AG04450 (cell line): Measurements from ENCODE around the gene DPM2. TPM values are rescaled to one million over a fixed set of nuclear protein-coding genes. Genes with fewer than 3 reads are reported as not detected.

Experiments
- CTCF ChIA-PET: fragments of 300-600, 350-600 bp; formaldehyde crosslinking; extraction: SDS; loops from one replicate; lab custom pipeline; 2022; ENCODE audit warnings: antibody characterized with exemption, inconsistent platforms; lab: Charles Lee
- POLR2A ChIA-PET: fragments of 350-600 bp; formaldehyde crosslinking; extraction: SDS; loops from one replicate; lab custom pipeline; 2021; ENCODE audit warnings: antibody characterized with exemption, inconsistent platforms; lab: Yijun Ruan, JAX
- DNase-seq: peaks from one replicate; pipeline ENCODE4 v3.0.0-alpha.2; 2011; ENCODE audit warnings: low read depth, low spot score
- H3K27ac ChIP-seq: one replicate; pipeline ENCODE4 v1.5.1; 2012; ENCODE audit warnings: low read depth, low read length, control low read depth
- H3K27me3 ChIP-seq: one replicate; pipeline ENCODE4 v1.6.0; 2012; ENCODE audit warnings: low read length; ENCODE audit not compliant: control insufficient read depth, insufficient read depth
- H3K4me3 ChIP-seq: 2 replicates; pipeline ENCODE4 v1.5.1; 2011; ENCODE audit warnings: mild to moderate bottlenecking, low read depth, low read length, control low read depth
- H3K9me3 ChIP-seq: 2 replicates; pipeline ENCODE4 v1.5.1; 2012; ENCODE audit warnings: low read length; ENCODE audit not compliant: control insufficient read depth, insufficient read depth
- polyA plus RNA-seq: library from polyadenylated mRNA; depleted of rRNA; stranded (reverse); fragments of >200 nt; gene quantifications from 2 replicates; pipeline ENCODE4 v1.2.3, GENCODE V29; 2011
- TF ChIP-seq, protein P1 (sequence below): IDR thresholded peaks from 2 replicates; pipeline ENCODE4 v1.5.1; 2011; ENCODE audit warnings: low read depth, low read length, control low read depth, inconsistent platforms

Gene DPM2
- polyA plus RNA-seq, 1 experiment, result 25.3 TPM

DNA sequence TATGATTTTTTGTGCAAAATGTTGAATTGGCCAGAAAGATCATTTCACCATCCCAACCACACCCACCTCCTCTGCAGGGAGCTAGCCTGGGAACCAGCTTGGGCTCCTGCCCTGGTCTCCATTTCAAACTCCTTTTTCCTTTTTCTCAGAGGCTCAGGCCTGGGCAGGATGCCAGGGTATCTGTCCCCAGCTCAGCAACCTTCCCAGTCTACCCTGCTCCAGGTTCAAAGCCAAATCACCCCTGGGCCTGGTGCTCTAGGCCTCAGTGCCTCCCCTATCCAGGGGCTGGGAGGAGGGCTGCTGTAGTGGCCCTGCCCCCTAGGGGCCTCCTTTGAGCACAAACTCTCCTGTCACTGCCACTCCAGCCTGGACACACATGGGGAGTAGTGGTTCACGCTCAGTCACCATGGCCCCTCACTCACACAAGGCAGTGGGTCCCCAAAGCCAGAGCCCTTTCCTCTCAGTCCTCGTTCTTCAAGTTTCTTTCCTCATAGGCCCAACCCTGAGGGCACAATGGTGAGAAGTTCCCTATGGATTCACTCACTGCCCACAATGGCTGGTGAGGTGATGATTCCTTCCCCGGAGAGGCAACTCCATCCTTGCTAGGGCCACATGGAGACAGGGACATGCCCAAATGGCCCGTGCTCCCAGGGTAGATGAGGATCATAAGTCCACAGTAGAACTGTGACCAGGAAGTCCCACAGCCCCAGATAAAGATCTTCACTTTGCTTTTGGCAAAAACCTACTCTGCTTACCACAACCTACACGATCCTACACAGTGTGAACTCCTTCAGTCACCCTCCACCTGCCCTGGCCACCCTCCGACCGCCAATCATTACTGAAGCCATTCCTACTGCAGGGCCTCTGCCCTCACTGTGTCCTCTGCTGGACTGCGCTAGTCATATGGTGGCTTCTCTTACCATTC is 19.2 kb downstream of the DPM2 start:
- DNase-seq, result no peak
- ChIA-PET CTCF (interaction anchor here (0.6 to 5.0 kb wide), 3 partner anchors 21 to 183 kb away, joined by 5 to 46 read pairs (median 6); partner anchors contain the start of gene TOR2A), POLR2A (interaction anchor here (0.7 to 1.1 kb wide), 2 partner anchors 20 kb away, joined by 4 to 5 read pairs; no protein-coding TSS in a partner anchor)
- TF ChIP-seq, protein P1, sequence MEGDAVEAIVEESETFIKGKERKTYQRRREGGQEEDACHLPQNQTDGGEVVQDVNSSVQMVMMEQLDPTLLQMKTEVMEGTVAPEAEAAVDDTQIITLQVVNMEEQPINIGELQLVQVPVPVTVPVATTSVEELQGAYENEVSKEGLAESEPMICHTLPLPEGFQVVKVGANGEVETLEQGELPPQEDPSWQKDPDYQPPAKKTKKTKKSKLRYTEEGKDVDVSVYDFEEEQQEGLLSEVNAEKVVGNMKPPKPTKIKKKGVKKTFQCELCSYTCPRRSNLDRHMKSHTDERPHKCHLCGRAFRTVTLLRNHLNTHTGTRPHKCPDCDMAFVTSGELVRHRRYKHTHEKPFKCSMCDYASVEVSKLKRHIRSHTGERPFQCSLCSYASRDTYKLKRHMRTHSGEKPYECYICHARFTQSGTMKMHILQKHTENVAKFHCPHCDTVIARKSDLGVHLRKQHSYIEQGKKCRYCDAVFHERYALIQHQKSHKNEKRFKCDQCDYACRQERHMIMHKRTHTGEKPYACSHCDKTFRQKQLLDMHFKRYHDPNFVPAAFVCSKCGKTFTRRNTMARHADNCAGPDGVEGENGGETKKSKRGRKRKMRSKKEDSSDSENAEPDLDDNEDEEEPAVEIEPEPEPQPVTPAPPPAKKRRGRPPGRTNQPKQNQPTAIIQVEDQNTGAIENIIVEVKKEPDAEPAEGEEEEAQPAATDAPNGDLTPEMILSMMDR, result no peak
- Histone ChIP-seq H3K27me3 (no peaks in the 10 kb centered on the region), H3K4me3 (no peak overlapping the region), H3K27ac (peak overlapping the region; percentile 87), H3K9me3 (no peaks in the 10 kb centered on the region; the same call in 1 of the 2 replicates)

DNA sequence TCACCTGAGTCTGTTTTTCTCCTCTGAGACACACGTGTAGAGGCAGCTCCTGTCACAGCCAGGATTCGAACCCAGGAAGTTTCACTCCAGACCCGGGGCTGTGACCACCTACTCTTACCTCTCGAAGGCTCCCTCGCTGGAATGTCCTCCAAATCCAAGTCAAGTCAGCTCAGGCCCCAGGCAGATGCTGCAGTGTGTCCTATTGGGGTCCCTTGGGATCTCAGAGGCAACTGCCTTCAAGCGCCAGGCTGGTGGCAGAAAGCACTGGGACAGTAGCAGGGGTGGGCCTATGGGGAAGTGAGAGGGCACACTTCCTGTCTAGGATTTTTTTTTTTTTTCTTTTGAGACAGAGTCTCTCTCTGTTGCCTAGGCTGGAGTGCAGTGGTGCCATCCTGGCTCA is 20.1 kb downstream of the DPM2 start:
- Histone ChIP-seq H3K4me3 (no peak overlapping the region), H3K27ac (no peak overlapping the region), H3K27me3 (no peaks in the 10 kb centered on the region), H3K9me3 (no peaks in the 10 kb centered on the region; the same call in 1 of the 2 replicates)
- TF ChIP-seq, protein P1, result no peak
- DNase-seq, result no peak
- POLR2A ChIA-PET, result interaction anchor here (0.6 to 1.8 kb wide), 3 partner anchors 18 to 33 kb away, joined by 3 to 18 read pairs (median 5); partner anchors contain the start of gene ST6GALNAC6
- CTCF ChIA-PET, result no interaction called here

DNA sequence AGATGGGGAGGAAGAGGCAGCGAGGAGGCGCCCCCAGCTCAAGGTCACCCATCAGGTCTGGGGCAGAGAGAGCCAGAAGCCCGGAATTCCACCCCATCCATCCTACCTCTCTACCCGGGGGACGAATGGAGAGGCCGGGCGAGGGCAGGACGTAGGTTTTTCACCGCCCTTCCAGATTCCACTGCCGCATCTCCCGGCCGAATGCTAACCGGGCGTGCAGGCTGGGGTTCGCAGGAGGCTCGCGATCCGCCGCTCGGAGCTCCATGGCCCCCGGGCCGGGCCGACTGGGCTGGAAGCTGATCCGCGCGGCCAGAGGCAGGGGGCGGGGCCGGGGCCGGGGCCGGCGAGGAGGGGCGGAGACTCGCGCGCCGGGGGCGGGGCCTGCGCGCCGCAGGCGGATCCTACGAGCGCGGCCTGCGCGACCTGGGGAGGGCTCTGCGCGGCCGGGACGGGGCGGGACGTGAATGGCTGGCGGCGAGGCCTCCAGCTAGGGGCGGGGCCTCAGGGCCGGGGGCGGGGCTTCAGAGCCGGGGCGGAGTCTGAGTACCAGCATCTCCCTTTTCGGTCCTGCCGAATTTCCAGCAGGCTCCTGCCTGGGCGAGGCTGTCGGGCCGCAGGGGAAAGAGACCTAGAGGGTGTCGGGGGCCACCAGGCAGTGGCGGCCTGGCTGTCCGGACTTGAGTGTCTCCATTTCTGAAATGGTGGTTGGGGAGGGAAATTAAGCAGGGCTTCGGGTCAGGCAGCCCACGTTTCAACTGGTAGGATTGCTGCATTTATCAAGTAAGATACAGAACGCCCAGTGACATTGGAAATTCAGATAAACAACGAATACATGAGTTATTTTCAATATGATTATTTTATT is 20.7 kb downstream of the DPM2 start, which contains the start of gene ST6GALNAC4:
Gene ST6GALNAC4, minus strand, starts transcription at position 322 of the 862 bp plus-strand sequence. CDS start 622 bp downstream, outside the sequence.
- Histone ChIP-seq H3K27ac (peak within 1 kb of the TSS; percentile 21), H3K4me3 (peak within 1 kb of the TSS; percentile 80), H3K9me3 (no peaks in the 10 kb centered on the region; the same call in 1 of the 2 replicates), H3K27me3 (no peaks in the 10 kb centered on the region)
- POLR2A ChIA-PET, result interaction anchor here (0.6 to 1.8 kb wide), 8 partner anchors 18 to 355 kb away, joined by 3 to 18 read pairs (median 3); partner anchors contain the start of genes ST6GALNAC6 and TOR2A
- DNase-seq, result peak; percentile 70
- TF ChIP-seq, protein P1, result no peak
- CTCF ChIA-PET, result interaction anchor here (1.2 to 1.5 kb wide), 2 partner anchors 132 to 182 kb away, joined by 3 to 5 read pairs; partner anchors contain the start of gene TOR2A

DNA sequence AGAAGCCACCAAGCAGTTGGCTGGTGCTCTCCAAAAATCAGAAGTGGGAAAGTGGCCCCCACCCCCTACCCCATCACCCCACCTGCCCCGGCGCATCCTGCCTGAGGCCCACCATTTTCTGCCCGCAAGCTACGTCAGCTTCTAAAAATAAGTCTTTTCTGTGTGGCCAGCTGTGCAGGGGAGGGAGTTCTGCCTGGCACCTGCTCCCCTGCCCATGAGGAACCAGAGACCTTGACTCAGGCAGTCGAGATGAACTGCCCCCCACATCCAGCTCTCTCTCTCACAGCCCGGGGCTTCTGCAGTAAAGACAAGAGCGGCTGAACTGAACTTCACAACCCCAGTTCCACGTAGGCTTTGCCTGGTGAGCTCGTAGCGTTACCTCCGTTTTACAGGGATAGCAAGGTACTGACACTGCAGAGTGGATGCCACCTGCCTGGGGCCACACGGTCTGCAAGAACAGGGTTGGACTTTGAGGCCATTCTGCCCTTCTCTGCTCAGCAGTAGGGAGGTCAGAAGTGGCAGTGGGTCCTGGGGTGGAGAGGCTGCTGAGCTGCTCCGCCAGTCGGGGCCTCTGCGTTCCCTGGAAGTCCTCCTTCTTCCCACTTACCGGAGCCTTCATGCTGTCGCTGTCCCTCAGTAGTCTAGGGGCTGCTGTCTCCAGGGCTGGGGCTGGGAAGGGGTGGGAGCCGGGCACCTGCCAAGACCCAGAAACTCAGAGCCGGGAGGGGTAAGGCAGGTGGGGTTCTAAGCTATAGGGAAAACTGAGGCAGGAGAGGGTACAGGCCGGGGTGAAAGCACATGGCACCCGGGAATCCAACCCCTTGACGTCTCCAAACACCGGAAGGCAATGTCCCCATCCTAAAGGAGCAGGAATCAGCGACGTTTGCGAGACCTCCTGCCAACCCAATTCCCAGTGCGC is 21.6 kb downstream of the DPM2 start:
- ChIA-PET CTCF (interaction anchor here (0.7 to 1.5 kb wide), 4 partner anchors 131 to 411 kb away, joined by 3 to 5 read pairs (median 3); partner anchors contain the start of gene TOR2A), POLR2A (interaction anchor here (0.6 to 1.8 kb wide), 6 partner anchors 17 to 354 kb away, joined by 3 to 18 read pairs (median 3); partner anchors contain the start of genes ST6GALNAC6 and TOR2A)
- TF ChIP-seq, protein P1, result no peak
- no peaks in the 10 kb centered on the region; the same call in 1 of the 2 replicates for H3K9me3 ChIP-seq
- H3K27me3 ChIP-seq, result no peaks in the 10 kb centered on the region
- DNase-seq, result no peak
- peak overlapping the region; percentile 80 for H3K4me3 ChIP-seq
- H3K27ac ChIP-seq, result no peak overlapping the region
